ENCODE data around the gene SLC22A5. TPM values are rescaled to one million over a fixed set of nuclear protein-coding genes. Genes with fewer than 3 reads are reported as not detected.

Gene SLC22A5
- total and polyA plus RNA-seq, 2 donors (not counting 3 experiments of a cell fraction or from before 2014, with no cell fraction given): 3.6 to 9.3 TPM

GRCh38 chr5:132425009-132425937, 55.8 kb downstream of the SLC22A5 start:
- FAIRE-seq: no peak
- ChIA-PET POLR2A (interaction anchor here (0.6 to 1.0 kb wide), 2 partner anchors 65 to 73 kb away, joined by 3 to 6 read pairs; partner anchors contain the start of gene IRF1), CTCF (interaction anchor here (1.5 to 4.8 kb wide), 9 partner anchors 10 to 76 kb away, joined by 4 to 32 read pairs (median 20); partner anchors contain the start of gene IRF1)
- Histone ChIP-seq H3K9ac (replicated peaks; ENCODE audit: extremely low read depth, insufficient read depth, low read length) (no peak overlapping the region), H3K79me2 (ENCODE audit: control insufficient read depth, insufficient read depth, low read length) (no peaks in the 10 kb centered on the region), H3K27ac (ENCODE audit: insufficient read depth, low read depth, low read length) (peak overlapping the region; percentile 62), H3K27me3 (ENCODE audit: control insufficient read depth in 2 of 2, insufficient read depth in 2 of 2, low read length in 2 of 2) (no peaks in the 10 kb centered on the region), H3K9me3 (replicated peaks; ENCODE audit: control insufficient read depth, insufficient read depth, low read length) (no peaks in the 10 kb centered on the region), H2AFZ (ENCODE audit: low read depth, low read length) (no peak overlapping the region), H3K4me2 (ENCODE audit: insufficient read depth, low read length) (no peak overlapping the region), H4K20me1 (replicated peaks; ENCODE audit: control insufficient read depth, extremely low read depth, insufficient read depth, low read length) (no peaks in the 10 kb centered on the region), H3K4me3 (replicated peaks in 1 of 3; ENCODE audit: insufficient read depth in 1 of 3, low read depth in 1 of 3, low read length in 3 of 3) (no peak overlapping the region), H3K4me1 (ENCODE audit: control insufficient read depth, extremely low read depth, insufficient read depth, low read length) (peaks cover 40% of the 10 kb centered on the region), H3K36me3 (ENCODE audit: control insufficient read depth in 2 of 2, extremely low read depth in 1 of 2, insufficient read depth in 2 of 2, low read length in 2 of 2) (no peaks in the 10 kb centered on the region), H3K9me1 (replicated peaks; ENCODE audit: control insufficient read depth, extremely low read depth, insufficient read depth, low read length) (no peaks in the 10 kb centered on the region)
- BruUV-seq (replicated peaks): no TSS peak
- TF ChIP-seq CTCF (IDR thresholded peaks at IDR 0.05; ENCODE audit: extremely low read depth in 1 of 2, insufficient read depth in 1 of 2, low read depth in 1 of 2, low read length in 2 of 2): no peak
- no peak for TF ChIP-seq JUN (IDR thresholded peaks at IDR 0.05; ENCODE audit: borderline replicate concordance, insufficient read depth, insufficient read length, low read depth)
- no peak for TF ChIP-seq MYC (IDR thresholded peaks at IDR 0.05; ENCODE audit: low read depth, low read length)
- TF ChIP-seq POLR2A (IDR thresholded peaks at IDR 0.05; ENCODE audit: low read depth, low read length): no peak
- no peak for TF ChIP-seq EZH2 (IDR thresholded peaks at IDR 0.05; ENCODE audit: borderline replicate concordance, low read depth, low read length, severe bottlenecking)
- TF ChIP-seq MAX (IDR thresholded peaks at IDR 0.05; ENCODE audit: insufficient read depth, insufficient read length): no peak
- TF ChIP-seq FOS (IDR thresholded peaks at IDR 0.05; ENCODE audit: borderline replicate concordance, insufficient read depth, low read length): no peak
- TF ChIP-seq GATA2 (IDR thresholded peaks at IDR 0.05; ENCODE audit: insufficient read depth, insufficient read length, low read depth, low read length): no peak
- no peak for TF ChIP-seq POLR2AphosphoS5 (IDR thresholded peaks at IDR 0.05; ENCODE audit: insufficient read depth, low read depth, low read length)
- dilution Hi-C loops (cut with MboI; ENCODE audit: extremely low pct_ligation_motif_present, low sequenced_read_pairs) (no loop called here), intact Hi-C loops (cut with micrococcal nuclease) (no loop called here)
- no peak for DNase-seq (ENCODE audit: low read depth, low spot score)
